Omental fat pad (tissue), 4 donors: ENCODE measurements around the gene UPP2. TPM values are rescaled to one million over a fixed set of nuclear protein-coding genes. Genes with fewer than 3 reads are reported as not detected.

Experiments used
- ATAC-seq: fragments of 150-250 bp; one replicate; pipeline ENCODE4 v1.9.1; 2016; ENCODE audit warnings: mild to moderate bottlenecking, moderate library complexity; ENCODE audit not compliant: low FRiP score
- DNase-seq: peaks from one replicate; pipeline ENCODE4 v3.0.0-alpha.2; 2019; ENCODE audit warnings: low spot score
- total RNA-seq, 4 donors: library from RNA; depleted of rRNA; stranded (reverse); fragments of >200 nt; gene quantifications; one replicate each; pipeline ENCODE4 v1.1.0, GENCODE V29; 2016
- TF ChIP-seq, protein P1 (sequence below), 3 donors: fragments of 450-650 bp; IDR thresholded peaks; one replicate each; pipeline ENCODE4 v1.5.1; 2016 to 2017; ENCODE audit warnings: antibody characterized with exemption in 3 of 3, mild to moderate bottlenecking in 3 of 3, moderate library complexity in 2 of 3

Gene UPP2
- total RNA-seq, 4 donors from 2014 or later, result not detected

DNA sequence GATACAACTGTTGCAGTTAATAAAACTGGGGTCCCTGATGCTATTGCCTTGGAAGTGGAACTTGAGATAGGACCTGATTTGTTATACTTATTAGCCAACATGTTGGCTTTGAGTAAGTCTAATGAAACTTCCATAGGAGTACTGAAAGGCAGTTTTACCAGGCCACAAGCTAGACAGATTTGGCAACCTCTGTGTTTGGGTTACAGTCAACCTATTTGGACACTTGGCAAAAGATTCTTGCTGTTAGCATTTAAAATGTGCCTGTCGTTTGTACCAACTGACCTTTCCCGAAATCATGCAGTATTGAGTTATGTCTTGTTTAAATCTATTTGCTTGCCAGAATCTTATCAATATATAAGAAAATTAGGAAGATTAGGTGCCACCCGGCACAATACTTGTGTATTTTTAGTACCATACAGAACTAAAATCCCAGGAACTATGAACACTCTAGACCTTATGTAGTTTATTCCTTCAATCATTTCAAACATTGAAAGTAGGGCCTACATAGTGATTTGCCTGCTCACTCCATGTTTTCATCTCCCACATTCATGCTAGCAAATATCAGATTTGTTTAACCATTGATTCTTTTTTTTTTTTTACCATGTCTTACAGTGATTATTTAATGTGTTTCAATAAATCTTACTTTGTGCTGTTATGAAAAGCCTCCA is 35.5 kb upstream of the UPP2 start:
- DNase-seq (no peak), ATAC-seq (no peak)
- TF ChIP-seq, protein P1, sequence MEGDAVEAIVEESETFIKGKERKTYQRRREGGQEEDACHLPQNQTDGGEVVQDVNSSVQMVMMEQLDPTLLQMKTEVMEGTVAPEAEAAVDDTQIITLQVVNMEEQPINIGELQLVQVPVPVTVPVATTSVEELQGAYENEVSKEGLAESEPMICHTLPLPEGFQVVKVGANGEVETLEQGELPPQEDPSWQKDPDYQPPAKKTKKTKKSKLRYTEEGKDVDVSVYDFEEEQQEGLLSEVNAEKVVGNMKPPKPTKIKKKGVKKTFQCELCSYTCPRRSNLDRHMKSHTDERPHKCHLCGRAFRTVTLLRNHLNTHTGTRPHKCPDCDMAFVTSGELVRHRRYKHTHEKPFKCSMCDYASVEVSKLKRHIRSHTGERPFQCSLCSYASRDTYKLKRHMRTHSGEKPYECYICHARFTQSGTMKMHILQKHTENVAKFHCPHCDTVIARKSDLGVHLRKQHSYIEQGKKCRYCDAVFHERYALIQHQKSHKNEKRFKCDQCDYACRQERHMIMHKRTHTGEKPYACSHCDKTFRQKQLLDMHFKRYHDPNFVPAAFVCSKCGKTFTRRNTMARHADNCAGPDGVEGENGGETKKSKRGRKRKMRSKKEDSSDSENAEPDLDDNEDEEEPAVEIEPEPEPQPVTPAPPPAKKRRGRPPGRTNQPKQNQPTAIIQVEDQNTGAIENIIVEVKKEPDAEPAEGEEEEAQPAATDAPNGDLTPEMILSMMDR (IDR thresholded peaks at IDR 0.05), result no peak

DNA sequence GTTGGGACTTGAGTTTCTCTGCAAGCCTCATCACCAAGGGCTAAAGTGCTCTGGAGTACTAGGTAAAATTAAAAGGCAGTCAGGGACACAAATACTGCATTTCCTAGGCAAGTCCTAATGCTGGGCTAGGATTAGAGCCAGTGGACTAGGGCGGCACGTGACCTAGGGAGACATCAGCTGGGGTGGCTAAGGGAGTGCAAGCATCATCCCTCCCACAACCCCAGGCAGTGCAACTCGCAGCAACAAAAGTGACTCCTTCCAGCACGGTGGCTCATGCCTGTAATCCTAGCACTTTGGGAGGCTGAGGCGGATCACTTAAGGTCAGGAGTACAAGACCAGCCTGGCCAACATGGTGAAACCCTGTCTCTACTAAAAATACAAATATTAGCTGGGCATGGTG is 30.7 kb upstream of the UPP2 start:
- ATAC-seq, result no peak
- TF ChIP-seq, protein P1 (IDR thresholded peaks at IDR 0.05), result no peak

GRCh38 chr2:158072361-158072760 is 29.3 kb upstream of the UPP2 start:
- ATAC-seq, result no peak
- DNase-seq, result no peak
- TF ChIP-seq, protein P1 (IDR thresholded peaks at IDR 0.05), result no peak

More for the DNA sequence above, 30.7 kb upstream of the UPP2 start:
- DNase-seq, result no peak

- ATAC-seq, result no peak
- TF ChIP-seq, protein P1 (IDR thresholded peaks at IDR 0.05), result no peak
- no peak for DNase-seq
Observed at GRCh38 chr2:158079672-158080071, 22.0 kb upstream of the UPP2 start.

- no peak for ATAC-seq
- TF ChIP-seq, protein P1 (IDR thresholded peaks at IDR 0.05), result no peak
- no peak for DNase-seq
Observed at GRCh38 chr2:158088093-158088492, 13.6 kb upstream of the UPP2 start.

- ATAC-seq (no peak), DNase-seq (no peak)
- TF ChIP-seq, protein P1 (IDR thresholded peaks at IDR 0.05), result no peak
Observed at GRCh38 chr2:158089322-158089721, 12.4 kb upstream of the UPP2 start.

GRCh38 chr2:158091647-158092046 is 10.0 kb upstream of the UPP2 start:
- DNase-seq (no peak), ATAC-seq (no peak)
- TF ChIP-seq, protein P1 (IDR thresholded peaks at IDR 0.05), result no peak
